Ovary (tissue), 3 donors: Measurements from ENCODE around the gene BAIAP2L2.

ENCODE experiments used
- EP300 ChIP-seq: sonication (generic); formaldehyde crosslinking; IDR thresholded peaks from one replicate; pipeline ENCODE4 v1.6.1; 2017; ENCODE audit warnings: antibody characterized with exemption
- POLR2A ChIP-seq: fragments of 450-650 bp; IDR thresholded peaks from one replicate; pipeline ENCODE4 v1.6.1; 2017; ENCODE audit warnings: antibody characterized with exemption, mild to moderate bottlenecking, moderate library complexity
- TF ChIP-seq, protein P1 (sequence below), 3 donors: fragments of 450-650 bp in 2 of 3; fragments of 200-600 bp in 1 of 3; IDR thresholded peaks; one replicate each; pipeline versions ENCODE4 v1.5.1 to v1.8.0; 2016 to 2022; ENCODE audit warnings: antibody characterized with exemption in 3 of 3, mild to moderate bottlenecking in 1 of 3
- donor health status: DM: no; HTN: no; CAD: no.

DNA sequence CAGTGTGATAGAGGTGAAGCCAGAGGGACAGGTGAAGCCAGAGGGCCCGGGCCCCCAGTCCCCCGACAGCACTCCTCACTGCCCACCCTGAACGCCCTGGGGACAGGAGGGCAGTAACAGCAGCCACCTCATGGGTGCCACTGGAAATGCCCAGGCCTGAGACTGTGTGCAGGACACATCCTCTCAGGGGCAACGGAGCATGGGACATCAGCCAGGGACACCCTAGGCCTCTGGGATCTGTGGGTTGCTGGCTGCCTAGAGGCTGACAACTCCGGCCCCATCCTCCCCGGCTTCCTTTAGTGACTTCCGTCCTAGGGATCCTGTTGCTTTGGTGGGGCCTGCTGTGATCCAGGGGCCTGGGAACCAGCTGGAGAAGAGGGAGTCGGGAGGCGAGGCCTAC is 17.4 kb upstream of the BAIAP2L2 start:
- TF ChIP-seq, protein P1, sequence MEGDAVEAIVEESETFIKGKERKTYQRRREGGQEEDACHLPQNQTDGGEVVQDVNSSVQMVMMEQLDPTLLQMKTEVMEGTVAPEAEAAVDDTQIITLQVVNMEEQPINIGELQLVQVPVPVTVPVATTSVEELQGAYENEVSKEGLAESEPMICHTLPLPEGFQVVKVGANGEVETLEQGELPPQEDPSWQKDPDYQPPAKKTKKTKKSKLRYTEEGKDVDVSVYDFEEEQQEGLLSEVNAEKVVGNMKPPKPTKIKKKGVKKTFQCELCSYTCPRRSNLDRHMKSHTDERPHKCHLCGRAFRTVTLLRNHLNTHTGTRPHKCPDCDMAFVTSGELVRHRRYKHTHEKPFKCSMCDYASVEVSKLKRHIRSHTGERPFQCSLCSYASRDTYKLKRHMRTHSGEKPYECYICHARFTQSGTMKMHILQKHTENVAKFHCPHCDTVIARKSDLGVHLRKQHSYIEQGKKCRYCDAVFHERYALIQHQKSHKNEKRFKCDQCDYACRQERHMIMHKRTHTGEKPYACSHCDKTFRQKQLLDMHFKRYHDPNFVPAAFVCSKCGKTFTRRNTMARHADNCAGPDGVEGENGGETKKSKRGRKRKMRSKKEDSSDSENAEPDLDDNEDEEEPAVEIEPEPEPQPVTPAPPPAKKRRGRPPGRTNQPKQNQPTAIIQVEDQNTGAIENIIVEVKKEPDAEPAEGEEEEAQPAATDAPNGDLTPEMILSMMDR (IDR thresholded peaks at IDR 0.05): no peak
- TF ChIP-seq POLR2A: no peak
- TF ChIP-seq EP300: no peak
